ENCODE results near the gene PROKR2.

PROKR2 gene

GRCh38 chr20:5349448-5349847 lies 32.7 kb upstream of the PROKR2 start:
- no peak overlapping the region for H3K4me3 ChIP-seq (replicated peaks; ENCODE audit: insufficient read depth, low read length)
- no peak overlapping the region for H3K27ac ChIP-seq (replicated peaks)
- DNase-seq (ENCODE audit: low read depth in 1 of 2, low spot score in 1 of 2), result no peak
- TF ChIP-seq SPI1 (IDR thresholded peaks at IDR 0.05; ENCODE audit: borderline replicate concordance, low read depth), result no peak
- TF ChIP-seq GABPA (IDR thresholded peaks at IDR 0.05; ENCODE audit: low read depth), result no peak
- no peak for TF ChIP-seq CTCF (IDR thresholded peaks at IDR 0.05; ENCODE audit: insufficient read depth, low read length)
- TF ChIP-seq POLR2AphosphoS5 (IDR thresholded peaks at IDR 0.05; ENCODE audit: low read depth), result no peak
- TF ChIP-seq REST (IDR thresholded peaks at IDR 0.05; ENCODE audit: insufficient replicate concordance, low read depth), result no peak
- H3K27me3 ChIP-seq (ENCODE audit: insufficient read depth, poor library complexity, severe bottlenecking), result no peaks in the 10 kb centered on the region

GRCh38 chr20:5342021-5342420 lies 25.3 kb upstream of the PROKR2 start:
- no peak overlapping the region for H3K27ac ChIP-seq (replicated peaks)
- H3K4me3 ChIP-seq (replicated peaks; ENCODE audit: insufficient read depth, low read length), result no peak overlapping the region
- DNase-seq (ENCODE audit: low read depth in 1 of 2, low spot score in 1 of 2), result no peak
- TF ChIP-seq GABPA (IDR thresholded peaks at IDR 0.05; ENCODE audit: low read depth) (no peak), CTCF (IDR thresholded peaks at IDR 0.05; ENCODE audit: insufficient read depth, low read length) (no peak), SPI1 (IDR thresholded peaks at IDR 0.05; ENCODE audit: borderline replicate concordance, low read depth) (no peak), POLR2AphosphoS5 (IDR thresholded peaks at IDR 0.05; ENCODE audit: low read depth) (no peak), REST (IDR thresholded peaks at IDR 0.05; ENCODE audit: insufficient replicate concordance, low read depth) (no peak)
- peaks cover 13% of the 10 kb centered on the region for H3K27me3 ChIP-seq (ENCODE audit: insufficient read depth, poor library complexity, severe bottlenecking)

- no peak for DNase-seq (ENCODE audit: low read depth in 1 of 2, low spot score in 1 of 2)
- Histone ChIP-seq H3K27me3 (ENCODE audit: insufficient read depth, poor library complexity, severe bottlenecking) (peaks cover 3% of the 10 kb centered on the region), H3K4me3 (replicated peaks; ENCODE audit: insufficient read depth, low read length) (no peak overlapping the region), H3K27ac (replicated peaks) (no peak overlapping the region)
- no peak for TF ChIP-seq POLR2AphosphoS5 (IDR thresholded peaks at IDR 0.05; ENCODE audit: low read depth)
- no peak for TF ChIP-seq CTCF (IDR thresholded peaks at IDR 0.05; ENCODE audit: insufficient read depth, low read length)
- no peak for TF ChIP-seq REST (IDR thresholded peaks at IDR 0.05; ENCODE audit: insufficient replicate concordance, low read depth)
- no peak for TF ChIP-seq SPI1 (IDR thresholded peaks at IDR 0.05; ENCODE audit: borderline replicate concordance, low read depth)
- TF ChIP-seq GABPA (IDR thresholded peaks at IDR 0.05; ENCODE audit: low read depth), result no peak
These were observed 14.6 kb upstream of the PROKR2 start for GRCh38 chr20:5331340-5331739.
